Colon (tissue), 2 donors: ENCODE data around the gene OGG1.

Experiments
- FAIRE-seq: peaks from 2 replicates; lab custom pipeline; 2012; peaks lifted over from hg19 to GRCh38; lab: Jason Lieb, UNC
- donor health status: control.
- donor health status: control.

Gene OGG1

GRCh38 chr3:9749645-9750555 is at the start of gene OGG1:
OGG1 (plus strand) TSS chr3:9749952; CDS start chr3:9750287, 335 bp downstream.
- FAIRE-seq: no peak

DNA sequence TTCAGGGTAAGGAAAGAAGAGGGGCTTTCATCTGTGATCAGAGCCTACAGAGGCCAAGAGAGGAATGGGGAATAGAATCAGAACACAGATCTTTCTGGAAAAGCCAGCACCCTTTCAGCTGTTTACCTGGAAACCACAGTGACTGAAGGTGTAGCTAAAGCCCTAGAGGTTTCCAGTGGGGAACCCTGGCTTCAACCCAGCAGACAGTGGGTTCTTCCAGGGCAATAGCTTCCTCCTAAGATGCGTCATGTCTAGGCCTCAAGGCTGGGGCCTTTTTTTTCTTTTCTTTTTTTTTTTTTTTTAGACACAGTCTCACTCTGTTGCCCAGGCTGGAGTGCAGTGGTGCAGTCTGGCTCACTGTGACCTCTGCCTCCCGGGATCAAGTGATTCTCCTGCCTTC is 49.2 kb upstream of the OGG1 start:
- FAIRE-seq: no peak

GRCh38 chr3:9701006-9701405 is 48.7 kb upstream of the OGG1 start:
- FAIRE-seq: no peak

- no peak for FAIRE-seq
These were observed 48.0 kb upstream of the OGG1 start for GRCh38 chr3:9701711-9702110.

DNA sequence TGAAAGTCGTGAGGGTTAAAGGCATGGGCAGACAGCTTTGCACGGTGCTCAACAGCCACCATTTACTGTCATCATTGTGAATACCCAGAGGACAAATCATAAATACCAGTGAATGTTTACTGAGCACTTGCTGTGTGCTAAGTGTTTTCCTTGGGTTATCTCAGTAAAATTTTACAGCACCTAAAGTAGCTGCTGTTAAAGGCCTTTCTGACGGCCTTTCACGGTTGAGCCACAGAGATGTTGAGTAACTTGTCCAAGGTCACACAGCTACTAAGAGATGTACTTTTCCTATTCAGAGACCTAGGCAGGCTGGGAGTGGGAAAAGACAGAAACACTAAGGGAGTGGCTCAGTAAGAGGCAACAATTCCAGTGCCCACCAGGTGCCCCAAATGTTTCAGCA is 46.5 kb upstream of the OGG1 start:
- FAIRE-seq: no peak

- no peak for FAIRE-seq
These were observed 45.9 kb upstream of the OGG1 start, which contains the start of gene CPNE9 for GRCh38 chr3:9703736-9704346. CPNE9 (plus strand) TSS chr3:9703833; CDS start chr3:9703997, 164 bp downstream.

DNA sequence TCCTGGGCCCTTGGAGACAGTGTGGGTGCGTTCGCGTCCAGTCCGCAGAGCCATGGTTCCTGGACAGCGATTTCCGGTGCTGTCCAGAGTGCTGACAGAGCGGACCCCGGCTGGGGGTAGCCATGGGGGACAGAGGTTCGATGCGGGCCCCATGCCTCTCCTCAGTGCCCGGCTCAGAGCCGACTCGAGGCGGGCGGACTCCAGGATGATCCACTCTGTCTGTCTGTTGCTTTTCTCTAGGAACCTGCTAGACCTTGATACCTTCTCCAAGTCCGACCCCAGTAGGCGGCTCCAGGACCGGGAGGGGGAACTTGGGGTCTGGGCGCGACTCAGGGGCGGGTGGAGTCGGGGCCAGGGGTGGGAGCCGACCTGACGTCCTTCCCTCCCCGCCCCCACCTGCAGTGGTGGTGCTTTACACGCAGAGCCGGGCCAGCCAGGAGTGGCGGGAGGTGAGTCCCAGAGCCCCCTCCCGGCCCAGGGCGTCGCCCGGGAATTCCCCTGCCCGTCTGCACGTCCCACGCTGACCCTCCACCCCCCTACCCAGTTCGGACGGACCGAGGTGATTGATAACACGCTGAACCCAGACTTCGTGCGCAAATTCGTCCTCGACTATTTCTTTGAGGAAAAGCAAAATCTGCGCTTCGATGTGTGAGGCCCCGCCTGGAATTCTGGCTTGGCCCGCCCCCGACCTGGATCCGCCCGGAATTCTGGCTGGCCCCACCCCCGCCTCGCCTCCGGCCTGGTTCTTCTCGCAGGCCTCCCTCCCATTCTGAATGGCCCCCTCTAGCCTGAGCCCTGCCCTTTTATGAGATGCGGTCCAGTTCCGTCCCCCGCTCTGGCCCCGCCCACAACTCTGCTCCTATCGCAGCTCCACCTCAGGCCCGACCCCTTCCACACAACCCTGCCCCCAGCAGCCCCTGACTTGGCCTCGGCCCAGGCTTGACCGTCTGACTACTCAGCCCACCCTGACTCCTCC is 45.1 kb upstream of the OGG1 start:
- no peak for FAIRE-seq

DNA sequence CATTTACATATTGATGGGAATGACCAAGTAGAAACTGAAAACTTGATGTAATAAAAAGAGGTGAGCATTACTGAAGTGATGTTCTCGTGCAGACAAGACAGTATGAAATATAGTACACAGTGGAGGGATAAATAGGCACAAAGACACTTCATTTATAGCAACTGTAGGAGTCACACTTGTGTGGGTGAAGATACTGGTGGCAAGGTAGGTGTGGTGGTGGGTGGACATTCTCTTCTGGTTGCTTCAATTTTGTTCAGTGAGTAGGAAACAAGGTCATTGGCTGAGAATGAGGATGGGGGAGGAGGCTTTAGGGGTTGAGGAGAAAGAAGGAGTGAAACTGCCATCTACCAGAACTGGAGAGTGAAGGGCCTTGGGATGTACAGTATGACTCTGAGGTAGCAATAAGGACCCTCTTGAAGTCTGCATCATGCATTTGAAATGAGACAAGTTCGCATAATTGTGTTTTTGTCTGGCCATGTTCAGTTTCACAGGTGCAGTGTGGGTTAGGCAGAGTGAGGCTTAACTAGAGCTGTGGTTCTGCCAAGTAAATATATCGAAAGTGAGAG is 39.5 kb upstream of the OGG1 start:
- no peak for FAIRE-seq

- no peak for FAIRE-seq
These were observed 37.3 kb upstream of the OGG1 start for GRCh38 chr3:9712415-9712814.

DNA sequence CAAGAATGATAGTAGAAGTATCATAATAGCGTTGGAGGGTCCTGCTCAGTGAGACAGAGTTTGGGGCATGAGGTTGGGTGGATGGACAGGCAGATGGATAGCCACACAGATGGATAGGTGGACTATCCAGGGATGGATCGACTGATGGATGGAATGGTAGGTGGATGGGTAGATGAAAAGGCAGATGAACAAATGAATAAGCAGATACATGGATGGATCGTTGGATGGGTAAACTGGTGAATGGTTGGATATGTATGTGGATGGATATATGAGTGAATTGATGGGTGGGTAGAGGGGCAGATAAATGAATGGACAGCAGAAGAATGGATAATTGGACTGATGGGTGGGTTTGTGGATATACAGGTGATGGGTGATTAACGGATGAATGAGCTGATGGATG is 36.6 kb upstream of the OGG1 start:
- no peak for FAIRE-seq

DNA sequence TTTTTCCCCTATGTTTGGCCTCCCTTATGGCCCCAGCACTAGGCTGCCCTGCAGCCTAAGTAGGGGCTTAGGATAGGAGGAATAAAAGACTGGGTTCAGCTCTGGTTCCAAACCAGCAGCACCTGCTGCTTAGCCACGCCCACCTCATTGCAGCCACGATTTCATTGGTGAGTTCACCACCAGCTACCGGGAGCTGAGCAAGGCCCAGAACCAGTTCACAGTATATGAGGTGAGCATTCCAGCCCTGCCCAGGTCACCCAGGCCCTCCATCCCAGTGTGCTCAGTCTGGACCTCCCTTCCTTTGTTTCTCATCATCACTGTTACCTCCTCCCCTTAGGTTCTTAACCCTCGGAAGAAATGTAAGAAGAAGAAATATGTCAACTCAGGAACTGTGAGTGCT is 34.6 kb upstream of the OGG1 start:
- no peak for FAIRE-seq

- FAIRE-seq: no peak
These were observed 33.9 kb upstream of the OGG1 start for GRCh38 chr3:9715764-9716437.

- no peak for FAIRE-seq
These were observed 32.8 kb upstream of the OGG1 start for GRCh38 chr3:9716801-9717555.

- FAIRE-seq: no peak
These were observed 32.2 kb upstream of the OGG1 start for GRCh38 chr3:9717563-9717962.

GRCh38 chr3:9718118-9718517 is 31.6 kb upstream of the OGG1 start:
- no peak for FAIRE-seq

DNA sequence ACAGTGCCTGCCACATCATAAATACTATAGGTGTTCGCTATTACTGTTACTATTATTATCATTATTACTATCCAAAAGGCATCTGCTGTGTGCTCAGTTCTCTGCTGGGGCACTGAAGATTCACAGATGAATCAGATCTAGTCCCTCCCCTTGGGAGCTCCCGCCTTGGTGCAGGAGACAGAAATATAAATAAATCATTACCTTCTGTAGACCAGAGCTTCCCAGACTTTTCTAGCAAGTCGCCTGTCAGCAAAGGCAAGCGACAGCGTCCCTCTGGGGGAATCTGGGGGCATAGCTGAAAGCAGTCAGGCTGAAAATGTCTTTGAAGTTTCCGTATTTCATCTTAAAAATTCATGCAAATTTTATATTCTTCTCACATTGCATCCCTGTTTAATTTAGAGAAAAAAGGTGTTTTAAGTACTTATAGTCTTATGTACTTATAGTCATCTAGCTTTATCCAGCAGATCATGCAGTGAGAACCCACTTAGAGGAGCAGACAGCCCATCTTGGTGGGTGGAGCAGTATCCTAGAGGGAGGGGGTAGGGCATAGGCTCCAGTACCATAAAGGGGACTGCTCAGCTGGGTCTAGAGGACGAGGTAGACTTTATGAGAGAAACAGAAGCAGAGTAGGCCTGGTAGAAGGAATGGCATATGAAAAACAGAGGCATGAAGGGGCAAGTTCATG is 28.6 kb upstream of the OGG1 start:
- no peak for FAIRE-seq

GRCh38 chr3:9721700-9722060 is 28.1 kb upstream of the OGG1 start:
- FAIRE-seq: no peak

DNA sequence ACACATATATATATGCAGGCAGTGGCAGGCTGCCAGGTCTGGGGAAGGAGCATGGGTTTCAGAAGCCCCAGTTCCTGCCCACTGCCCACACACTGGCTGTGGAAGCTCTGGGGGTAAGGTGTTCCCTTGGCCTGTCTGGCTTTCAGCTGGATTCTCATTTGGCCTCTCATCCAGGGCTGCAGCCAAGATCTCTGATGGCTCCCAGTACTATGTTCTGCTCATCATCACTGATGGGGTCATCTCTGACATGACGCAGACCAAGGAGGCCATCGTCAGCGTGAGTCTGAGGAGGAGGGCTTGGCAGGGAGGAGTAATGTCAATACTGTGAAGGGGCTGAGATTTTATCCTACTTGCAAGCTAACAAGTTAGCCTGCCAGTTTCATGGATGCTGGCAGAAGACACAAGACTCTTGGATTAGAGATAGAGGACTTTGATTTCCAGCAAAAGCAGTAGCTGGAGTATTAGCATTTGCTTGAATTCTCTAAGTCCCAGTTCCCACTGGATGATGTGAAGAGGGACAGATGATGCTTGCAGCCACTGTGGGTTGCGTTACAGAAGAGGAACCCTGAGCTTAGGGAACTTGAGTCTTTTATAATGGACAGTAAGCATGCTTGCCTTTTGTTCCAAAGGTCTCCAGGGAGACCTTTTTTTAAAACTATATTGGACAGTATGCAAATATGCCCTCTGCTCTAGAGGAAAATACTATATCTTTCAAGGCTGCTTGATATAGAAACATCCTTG is 23.8 kb upstream of the OGG1 start:
- FAIRE-seq: no peak

GRCh38 chr3:9727041-9727595 is 22.6 kb upstream of the OGG1 start:
- no peak for FAIRE-seq
